Pons (tissue), 1 donor: ENCODE data around the gene KNDC1.
"Not testable (repeated sequence)": the region's sequence is repeated elsewhere in the genome, so short reads cannot be mapped to it uniquely, and the experiment has no call there.

Experiments used
- DNase-seq: peaks from one replicate; pipeline ENCODE4 v3.0.0-alpha.2; 2016; ENCODE audit warnings: low spot score

The KNDC1 gene

DNA sequence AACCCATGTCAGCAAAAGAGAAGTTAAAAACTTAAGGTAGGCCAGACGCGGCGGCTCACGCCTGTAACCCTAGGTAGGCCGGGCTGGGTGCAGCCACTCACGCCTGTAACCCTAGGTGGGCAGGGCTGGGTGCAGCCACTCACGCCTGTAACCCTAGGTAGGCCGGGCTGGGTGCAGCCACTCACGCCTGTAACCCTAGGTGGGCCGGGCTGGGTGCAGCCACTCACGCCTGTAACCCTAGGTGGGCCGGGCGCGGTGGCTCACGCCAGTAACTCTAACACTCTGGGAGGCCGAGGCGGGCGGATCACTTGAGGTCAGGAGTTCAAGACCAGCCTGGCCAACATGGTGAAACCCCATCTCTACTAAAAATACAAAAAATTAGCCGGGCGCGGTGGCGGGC lies 61.7 kb downstream of the KNDC1 start:
- DNase-seq, result not testable (repeated sequence)

DNA sequence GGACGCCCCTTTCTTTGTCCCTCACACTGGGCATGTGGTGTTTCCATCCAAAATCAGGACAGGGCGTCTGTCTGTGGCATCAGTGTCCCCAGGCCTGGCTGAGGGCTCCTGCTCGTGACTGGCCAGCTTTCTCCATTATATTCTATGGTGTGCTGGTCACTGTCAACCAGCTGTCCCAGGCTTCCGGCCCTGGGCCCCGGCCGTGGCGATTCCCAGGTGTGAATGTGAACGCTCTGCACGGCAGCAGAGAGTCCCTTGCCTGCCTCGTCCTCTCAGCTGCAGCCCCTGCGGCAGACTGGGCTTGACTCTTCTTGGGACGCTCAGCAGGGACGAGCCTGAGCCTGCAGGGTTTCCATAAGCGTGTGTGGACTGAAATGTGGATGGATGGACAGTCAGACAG lies 64.1 kb downstream of the KNDC1 start:
- no peak for DNase-seq

DNA sequence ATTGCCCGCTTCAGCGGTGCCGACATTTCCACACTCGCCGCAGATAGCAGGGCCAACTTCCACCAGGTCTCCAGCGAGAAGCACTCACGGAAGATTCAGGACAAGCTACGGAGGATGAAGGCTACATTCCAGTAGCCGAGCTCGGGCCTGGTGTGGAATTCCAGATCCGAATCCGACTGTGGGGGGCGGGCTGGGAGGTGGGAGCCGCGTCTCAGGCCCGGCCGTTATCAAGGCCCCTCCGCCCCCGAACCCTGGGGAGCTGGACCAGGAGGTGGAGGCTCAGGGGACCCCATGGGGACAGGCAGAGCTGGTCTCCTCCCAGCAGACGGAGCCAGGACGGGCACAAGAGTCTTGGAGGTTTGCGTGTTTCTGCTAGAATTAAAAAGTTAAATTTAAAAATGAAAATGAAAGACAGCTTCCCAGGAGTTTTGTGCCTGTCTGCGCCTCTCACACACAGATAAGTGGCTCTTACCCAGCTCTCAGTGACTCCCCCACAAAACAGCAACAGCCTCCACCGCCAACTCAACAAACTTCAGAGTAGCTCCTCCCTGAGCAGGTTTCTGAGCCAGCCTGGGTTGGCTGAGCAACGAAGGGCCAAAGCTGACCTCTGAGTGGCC lies 64.8 kb downstream of the KNDC1 start:
- peak; percentile 9 for DNase-seq

DNA sequence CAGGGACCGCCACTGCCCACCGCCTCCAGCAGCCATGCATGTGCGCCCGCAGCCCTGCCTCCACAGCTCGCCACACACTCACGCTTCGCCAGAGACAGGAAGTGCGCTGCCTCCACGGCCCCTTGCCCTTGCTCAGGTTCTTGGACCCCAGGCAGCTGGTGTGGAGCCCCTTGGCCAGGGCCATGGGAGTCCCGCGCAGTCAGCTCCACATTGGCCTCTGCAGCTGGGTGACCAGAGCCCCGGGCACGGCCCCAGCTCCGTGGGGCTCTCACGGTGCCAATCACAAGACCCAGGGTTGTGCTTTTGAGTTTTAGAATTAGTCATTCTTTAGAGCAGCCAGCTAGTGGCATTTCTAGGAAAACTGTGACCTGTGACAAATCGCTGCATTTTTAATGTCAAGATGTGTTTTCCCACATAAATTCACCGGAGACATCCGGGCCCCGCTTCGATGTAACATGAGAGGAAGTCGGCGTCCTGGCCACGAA lies 65.7 kb downstream of the KNDC1 start:
- DNase-seq, result no peak

DNA sequence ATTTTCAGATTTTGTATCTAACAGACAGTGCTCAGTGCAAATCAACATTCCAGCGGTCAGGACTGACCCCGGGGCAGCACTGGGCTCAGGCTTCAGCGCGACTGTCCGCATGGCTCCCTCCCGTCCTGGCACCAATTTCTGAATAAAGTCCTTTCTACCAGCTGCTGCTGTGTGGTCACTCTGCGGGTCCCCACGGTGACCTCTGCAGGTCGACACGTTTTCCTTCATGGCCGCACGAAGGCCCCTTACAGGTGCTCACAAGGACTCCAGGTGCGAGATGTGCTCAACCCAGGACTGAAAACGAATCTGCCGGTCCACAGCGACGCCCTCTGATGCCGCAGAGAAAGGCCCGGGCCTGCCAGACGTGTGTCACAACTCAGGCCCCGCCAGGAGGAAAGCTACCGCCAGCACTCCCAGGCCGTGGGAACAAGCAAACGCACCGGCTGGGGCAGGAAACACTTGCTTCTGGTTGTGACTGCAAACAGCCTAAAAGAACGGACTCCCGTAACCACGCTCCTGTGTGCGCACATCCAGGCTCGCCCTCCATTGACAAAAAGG lies 66.3 kb downstream of the KNDC1 start:
- no peak for DNase-seq

DNA sequence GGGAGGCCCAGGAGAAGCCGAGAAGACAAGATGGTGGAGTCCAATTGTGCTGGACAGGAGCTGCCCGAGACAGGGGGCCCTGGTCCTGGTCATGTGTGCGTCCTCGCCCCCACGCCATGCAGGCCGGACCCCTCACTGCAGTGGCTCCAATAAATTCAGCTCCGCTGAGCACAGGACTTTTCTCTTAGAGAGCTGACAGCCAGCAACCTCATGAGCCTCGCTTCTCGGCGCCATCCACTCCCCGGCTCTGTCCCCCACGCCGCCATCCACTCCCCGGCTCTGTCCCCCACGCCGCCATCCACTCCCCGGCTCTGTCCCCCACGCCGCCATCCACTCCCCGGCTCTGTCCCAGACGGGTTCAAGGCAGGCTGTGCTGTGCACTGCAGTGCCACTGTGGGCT lies 67.2 kb downstream of the KNDC1 start:
- no peak for DNase-seq

DNA sequence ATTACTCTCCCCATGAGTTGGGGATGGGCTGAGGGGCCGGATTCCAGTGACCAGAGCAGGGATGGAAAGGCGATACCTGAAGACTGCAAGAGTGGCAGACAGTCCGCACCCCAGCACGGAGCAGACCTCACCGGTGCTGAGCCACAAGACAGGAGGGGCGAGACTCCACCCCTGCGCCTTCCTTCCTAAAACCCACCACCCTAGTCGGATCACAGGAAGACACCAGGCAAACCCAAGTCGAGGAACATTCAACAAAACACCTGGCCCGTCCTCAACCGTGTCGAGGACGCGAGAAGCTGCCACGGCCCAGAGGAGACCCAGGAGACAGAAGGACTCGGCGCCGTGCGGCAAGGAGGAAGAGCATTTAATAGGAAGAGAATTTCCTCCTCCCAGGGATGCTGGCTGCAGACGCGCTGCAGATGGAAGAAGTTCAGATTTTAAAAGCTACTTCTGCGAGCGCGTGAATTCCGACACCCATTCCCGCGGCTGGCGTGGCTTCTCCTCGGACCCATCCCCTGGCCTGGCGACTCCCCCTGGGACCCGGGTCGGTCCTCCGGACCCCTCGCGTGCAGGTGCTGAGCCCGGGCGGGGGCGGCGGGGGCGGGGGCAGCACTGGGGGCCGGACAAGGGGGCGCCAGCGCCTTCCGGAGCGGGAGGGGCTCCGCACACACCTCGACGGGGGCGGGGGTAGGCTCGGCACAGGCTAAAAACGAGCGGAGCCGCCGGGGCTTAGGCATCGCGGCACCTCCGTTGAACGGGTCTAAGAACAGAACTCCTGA lies 69.4 kb downstream of the KNDC1 start:
- DNase-seq, result no peak

DNA sequence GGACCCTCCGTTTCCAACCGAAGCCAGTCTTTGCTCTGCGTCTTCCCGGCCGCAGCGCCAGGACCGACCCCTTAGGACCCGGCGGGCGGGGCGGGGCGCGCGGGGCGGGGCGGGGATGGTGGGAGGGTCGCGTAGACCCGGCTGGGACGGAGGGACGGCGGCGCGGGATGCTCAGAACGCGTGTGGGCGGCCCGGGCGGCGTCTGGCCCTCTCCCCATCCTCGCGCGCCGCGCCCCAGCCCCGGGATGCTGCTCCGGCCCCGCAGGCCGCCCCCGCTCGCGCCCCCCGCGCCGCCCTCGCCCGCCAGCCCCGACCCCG lies 70.0 kb downstream of the KNDC1 start, which contains the start of gene UTF1:
TSS of gene UTF1 (plus strand) at position 174 of the 318 bp plus-strand sequence. CDS start at position 246, 72 bp downstream.
- DNase-seq, result no peak

DNA sequence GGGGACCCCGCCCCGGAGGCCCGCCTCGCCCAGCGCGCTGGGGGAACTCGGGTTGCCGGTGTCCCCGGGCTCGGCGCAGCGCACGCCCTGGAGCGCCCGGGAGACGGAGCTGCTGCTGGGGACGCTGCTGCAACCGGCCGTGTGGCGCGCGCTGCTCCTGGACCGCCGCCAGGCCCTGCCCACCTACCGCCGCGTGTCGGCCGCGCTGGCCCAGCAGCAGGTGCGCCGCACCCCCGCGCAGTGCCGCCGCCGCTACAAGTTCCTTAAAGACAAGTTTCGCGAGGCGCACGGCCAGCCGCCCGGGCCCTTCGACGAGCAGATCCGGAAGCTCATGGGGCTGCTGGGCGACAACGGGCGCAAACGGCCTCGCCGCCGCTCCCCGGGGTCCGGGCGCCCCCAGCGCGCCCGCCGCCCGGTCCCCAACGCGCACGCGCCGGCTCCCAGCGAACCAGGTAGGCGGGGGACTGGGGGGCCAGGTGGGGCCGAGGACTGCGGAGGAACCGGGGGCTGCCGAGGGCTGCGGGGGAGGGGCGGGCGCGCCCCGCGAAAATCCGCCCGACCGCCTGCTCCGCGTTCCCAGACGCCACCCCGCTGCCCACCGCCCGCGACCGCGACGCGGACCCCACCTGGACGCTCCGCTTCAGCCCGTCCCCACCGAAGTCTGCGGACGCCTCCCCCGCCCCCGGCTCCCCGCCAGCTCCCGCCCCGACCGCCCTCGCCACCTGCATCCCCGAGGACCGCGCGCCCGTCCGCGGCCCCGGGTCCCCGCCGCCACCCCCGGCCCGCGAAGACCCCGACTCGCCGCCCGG lies 70.6 kb downstream of the KNDC1 start:
- no peak for DNase-seq

DNA sequence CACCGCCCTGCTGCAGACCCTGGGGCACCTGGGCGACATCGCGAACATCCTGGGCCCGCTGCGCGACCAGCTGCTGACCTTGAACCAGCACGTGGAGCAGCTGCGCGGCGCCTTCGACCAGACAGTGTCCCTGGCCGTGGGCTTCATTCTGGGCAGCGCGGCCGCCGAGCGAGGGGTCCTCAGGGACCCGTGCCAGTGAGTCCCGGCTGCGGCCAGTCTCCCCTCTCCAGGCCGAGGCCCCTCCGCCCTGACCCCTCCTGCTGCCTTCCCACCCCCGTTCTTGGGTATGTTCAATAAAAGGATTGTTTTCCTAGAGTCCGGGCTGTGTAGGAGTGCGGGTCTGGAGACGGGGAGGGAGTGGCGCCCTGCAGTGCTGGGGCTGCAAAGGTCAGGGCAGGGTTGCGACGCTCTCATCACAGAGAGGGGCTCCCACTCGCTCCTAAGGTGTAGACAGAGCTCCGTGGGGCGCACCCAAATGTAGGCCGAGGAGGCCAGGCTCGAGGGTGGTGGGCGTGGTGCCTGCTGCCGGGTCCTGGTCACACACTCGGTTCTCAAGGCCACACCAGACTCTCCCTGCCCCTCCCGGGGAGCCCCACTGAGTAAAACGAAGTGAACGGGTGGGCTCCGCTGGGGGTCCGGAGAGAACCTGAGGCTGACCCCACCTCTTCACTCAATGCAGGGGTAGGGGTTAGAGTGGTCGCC lies 71.4 kb downstream of the KNDC1 start:
- DNase-seq, result no peak

DNA sequence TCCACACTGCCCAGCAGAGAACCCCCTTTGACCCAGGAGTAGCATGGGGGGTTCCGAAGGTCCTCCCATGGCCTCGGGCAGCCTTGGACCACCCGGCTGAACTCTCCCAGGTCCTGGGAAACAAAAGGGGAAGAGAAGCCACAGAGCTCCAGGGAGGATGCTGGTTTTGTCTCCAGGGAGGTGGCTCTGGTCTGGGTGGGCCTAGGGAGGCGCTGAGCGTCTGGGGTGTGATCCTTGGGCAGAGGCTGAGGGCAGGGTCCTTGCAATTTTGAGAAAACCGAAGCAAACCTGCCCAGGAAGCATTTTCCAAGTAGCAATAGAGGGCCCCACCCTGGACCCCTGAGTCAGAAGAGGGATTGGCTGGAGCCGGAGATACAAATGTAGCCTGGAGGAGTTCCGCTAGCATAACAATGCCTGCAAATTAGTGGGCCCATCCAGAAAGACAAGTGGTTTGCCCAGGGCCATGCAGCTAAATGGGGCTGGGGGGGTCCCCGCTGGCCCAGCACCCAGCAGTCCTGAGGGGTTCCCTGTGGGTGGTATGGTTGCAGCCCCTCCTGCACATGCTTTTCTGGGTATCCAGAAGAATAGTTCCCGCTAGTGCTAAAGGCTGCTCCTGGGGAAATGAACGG lies 72.0 kb downstream of the KNDC1 start:
- DNase-seq, result no peak

DNA sequence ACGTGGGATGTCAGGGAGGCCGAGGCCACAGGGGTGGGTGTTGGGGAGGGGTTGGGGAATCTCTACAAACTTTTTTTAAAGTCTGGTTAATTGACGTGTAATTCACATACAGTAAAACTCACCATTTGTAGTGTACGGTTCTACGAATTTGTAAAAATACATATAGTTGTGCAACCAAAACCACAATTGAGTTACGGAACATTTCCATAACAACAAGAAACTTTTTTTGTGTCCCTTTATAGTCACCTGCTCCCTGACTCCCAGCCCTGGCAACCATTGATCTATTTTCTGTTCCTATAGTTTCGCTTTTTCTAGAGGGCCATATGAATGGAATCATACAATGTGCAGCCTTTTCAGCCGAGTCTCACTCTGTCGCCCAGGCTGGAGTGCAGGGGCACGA lies 74.8 kb downstream of the KNDC1 start:
- DNase-seq, result not testable (repeated sequence)

DNA sequence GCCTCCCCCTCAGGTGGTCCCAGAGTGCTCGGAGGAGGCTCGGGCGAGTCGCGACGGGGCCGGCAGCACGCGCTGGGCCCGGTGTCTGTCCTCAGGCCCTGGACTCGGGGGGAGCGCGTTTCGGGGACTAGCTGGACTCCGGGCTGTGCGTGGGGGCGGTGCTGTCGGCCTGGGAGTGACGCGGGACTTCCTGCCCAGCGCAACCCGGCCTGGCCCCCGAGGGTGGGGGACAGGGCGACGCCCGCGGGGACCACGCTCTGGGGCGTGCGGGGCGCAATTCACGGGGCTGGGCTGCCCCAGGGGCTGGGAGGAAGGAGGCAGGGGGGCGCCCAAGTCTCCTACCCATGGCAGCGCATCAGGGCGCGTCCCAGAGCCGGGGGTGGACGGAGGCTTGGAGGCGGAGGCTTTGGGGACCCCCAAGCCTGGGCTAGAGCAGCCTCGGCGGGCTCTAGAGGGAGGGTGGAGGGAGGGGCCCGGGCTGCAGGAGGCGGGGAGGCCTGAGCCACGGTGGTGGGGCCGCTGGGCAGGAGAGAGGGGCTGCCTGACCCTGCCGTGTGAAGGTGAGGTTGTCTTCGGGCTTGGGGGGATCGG lies 75.3 kb downstream of the KNDC1 start:
- DNase-seq, result no peak

DNA sequence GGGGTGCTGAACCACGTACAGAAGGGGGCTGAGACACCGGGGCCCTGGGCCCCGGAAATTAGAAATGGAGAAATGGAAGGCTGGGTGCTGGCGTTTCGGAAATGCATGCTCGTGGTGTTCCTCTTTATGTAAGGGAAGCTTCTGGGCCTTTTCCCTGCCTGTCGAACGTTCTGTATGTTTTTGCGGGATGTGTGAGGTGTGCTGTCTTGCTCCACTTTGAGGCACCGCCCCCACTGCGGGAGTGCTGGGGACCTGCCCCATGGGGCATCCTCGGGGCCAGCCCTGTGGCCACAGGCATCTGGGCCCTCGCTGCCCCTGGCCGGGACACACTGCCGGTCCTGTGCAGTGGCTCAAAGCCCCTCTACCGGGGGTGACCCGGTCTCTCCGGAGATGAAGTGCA lies 75.9 kb downstream of the KNDC1 start:
- peak; percentile 41 for DNase-seq

DNA sequence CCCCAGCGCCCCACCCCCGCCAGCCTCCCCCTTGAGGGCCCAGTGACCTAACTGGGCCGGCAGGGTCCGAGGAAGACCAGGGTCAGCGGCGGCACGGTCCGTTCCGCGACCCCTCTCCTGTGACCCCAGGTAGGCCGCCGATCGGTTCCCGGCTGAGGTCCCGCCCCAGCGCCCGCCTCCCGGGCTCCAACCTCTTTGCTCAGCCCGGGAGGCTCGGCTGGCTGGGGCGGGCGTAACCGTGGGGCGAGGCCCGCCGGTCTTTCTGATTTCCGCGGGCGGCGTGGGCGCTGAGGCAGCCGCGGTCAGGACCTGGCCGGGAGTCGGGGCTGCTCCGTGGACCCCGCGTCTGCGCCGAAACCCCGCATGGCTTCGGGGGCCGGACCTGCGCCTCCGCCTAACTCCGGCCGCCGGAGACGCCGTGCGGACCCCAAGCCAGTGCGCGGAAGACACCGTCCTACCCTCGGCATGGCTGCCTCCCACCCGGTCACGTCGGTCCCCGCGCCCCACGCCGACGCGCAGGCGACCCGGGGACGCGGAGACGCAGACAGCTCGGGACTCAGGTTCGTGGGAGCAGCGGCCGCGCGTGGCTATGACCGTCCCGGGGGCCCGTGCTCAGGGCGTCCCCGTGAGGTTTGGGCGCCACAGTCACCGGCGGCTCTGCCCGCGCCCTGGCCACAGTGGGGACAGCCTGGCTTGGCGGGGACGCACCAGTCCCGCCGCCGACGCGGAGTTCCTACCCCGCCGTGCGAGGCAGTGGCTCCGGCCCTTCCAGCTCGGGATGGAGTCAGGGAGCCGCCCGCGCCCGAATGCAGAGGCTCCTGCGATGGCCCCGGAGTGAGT lies 76.6 kb downstream of the KNDC1 start:
- no peak for DNase-seq

DNA sequence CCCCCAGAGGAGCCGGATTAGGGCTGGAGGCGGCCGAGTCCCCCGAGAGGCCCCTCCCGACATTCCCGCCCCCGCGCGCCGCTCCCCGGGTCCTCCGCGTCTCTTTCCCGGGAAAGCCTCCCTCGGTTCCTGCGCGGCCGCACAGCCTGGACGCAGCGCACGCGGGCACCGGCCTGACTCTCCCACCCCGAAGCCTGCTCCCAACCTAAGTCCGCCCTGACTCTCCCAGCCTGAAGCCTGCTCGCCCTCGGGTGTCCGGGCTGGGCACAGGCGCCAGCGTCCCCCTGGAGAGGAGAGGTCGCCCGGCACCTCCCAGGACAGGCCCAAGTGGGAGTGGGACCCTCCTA lies 77.2 kb downstream of the KNDC1 start:
- DNase-seq, result no peak

DNA sequence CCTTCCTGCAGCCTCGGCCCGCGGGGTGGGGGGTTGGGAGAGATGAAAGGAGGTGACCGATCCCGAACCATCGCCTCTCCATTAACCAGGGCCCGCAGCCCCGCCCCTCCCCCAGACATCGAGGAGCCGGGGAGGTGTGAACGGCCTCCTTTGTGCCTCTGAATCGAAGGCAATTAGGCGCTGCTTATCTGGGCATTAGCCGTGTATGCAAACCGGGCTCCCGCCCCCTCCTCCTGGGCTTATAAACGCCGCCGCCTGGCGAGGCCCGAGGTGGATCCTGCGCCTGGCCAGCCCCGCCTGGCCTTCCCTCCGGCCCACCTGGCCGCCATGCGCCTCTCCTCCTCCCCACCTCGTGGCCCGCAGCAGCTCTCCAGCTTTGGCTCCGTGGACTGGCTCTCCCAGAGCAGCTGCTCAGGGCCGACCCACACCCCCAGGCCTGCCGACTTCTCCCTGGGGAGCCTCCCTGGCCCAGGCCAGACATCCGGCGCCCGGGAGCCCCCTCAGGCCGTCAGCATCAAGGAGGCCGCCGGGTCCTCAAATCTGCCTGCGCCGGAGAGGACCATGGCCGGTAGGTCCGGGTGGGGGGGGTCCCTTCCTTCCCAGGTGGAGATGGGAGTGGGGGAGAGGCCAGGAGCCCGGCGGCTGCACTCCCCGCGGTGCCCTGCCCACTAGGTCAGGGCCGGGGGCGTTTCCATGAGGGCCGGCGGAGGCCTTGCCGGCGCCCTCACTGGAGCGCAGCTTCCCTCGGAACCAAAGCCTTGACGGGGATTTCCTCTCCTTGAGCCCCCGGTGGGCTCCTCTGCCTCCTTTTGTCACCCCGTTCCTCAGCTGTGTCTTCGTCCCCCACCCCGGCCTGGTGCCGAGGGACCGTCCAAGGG lies 77.8 kb downstream of the KNDC1 start, which contains the start of gene VENTX:
TSS of gene VENTX (plus strand) at position 268 of the 878 bp plus-strand sequence. CDS start at position 328, 60 bp downstream.
- DNase-seq, result no peak

DNA sequence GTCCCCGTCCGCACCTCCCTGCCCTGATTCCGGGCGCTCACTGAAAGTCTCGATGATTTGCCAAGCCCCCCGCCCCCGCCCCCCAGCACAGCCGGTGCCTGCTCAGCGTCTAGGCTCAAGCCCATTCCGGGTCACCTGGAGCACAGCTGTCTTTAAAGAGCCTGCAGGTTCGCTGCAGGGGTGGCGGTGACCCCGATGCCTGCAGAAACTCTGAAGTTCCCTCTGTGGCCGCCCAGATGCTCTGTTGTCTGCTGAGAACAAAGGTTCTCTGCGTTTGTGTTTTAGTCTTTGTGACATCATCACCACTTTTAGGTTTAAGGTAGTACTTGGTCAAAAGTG lies 78.4 kb downstream of the KNDC1 start:
- no peak for DNase-seq

DNA sequence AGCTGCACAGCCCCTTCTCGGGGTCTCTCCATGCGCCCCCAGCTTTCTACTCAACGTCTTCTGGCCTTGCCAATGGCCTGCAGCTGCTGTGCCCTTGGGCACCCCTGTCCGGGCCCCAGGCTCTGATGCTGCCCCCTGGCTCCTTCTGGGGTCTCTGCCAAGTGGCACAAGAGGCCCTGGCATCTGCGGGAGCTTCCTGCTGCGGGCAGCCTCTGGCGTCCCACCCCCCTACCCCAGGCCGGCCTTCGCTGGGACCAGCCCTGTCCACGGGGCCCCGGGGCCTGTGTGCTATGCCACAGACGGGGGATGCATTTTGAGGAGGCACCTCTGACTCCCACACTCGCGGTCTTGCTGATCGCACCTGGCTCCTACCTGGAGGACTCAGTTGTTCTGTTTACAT lies 80.0 kb downstream of the KNDC1 start:
- DNase-seq, result no peak
